Measurements from ENCODE around the gene FHOD3.
A peak's percentile ranks its signal among the peaks of the same experiment; 100 is the strongest.

Gene FHOD3

GRCh38 chr18:36818652-36819051, 521.1 kb downstream of the FHOD3 start:
- no peak for DNase-seq

DNA sequence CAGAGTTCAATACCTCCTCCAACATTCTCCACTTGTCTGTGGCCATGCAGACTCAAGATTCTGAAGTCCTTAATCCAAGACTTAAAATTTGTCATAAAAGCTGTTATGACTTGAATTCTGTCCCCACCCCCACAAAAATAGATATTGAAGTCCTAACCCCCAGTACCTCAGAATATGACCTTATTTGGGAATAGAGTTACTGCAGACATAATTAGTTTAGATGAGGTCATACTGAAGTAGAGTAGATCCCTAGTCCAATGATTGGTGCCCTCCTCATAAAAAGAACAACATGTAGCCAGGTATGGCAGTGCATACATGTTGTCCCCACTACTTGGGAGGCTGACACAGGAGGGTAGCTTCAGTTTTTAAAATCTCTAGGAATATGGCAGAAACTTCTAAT, 522.1 kb downstream of the FHOD3 start:
- no peak for DNase-seq

DNA sequence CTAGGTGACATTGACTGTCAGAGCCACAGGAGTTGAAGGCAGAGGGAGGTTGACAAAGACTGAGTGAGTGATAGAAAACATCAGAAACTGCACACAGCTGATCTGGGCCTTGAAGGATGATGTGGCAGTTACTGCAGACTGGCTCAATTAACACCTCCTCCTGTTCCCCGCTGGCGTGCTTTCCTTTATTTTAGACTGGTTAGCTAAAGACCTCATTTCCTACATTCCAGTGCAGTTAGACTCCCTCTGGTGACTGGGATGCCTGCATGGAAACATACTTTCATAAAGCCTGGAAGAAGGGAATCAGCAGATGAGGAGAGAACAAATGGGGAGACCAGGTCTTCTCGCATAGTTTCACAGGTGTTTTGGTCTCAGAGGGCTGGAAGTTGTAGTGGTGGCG, 524.2 kb downstream of the FHOD3 start:
- DNase-seq, result no peak

GRCh38 chr18:36825526-36825925, 528.0 kb downstream of the FHOD3 start:
- no peak for DNase-seq

DNA sequence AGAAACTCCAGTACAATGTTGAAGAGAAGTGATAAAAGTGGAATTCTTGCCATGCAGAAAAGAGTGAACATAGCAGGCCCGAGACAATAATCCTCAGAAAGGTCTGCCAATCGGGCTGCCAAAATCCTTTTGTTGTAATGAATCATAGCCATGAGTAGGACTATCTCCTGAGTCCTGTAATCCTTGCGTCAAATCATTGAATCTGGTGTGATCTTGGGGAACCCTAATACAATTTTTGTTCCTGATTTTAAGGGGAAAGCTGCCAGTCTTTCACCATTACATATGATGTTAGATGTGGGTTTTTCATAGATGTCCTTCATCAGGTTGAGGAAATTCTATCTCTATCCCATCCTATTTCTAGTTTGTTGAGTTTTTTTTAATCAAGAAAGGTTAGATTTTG, 529.0 kb downstream of the FHOD3 start:
- no peak for DNase-seq

GRCh38 chr18:36828157-36828629, 530.7 kb downstream of the FHOD3 start:
- no peak for DNase-seq

- peak; percentile 91 for DNase-seq
These were observed 531.3 kb downstream of the FHOD3 start, which contains the start of the genes KIAA1328 and TPGS2 for GRCh38 chr18:36828630-36829361. Gene KIAA1328, plus strand, starts transcription at chr18:36829127. Its CDS starts 12 bp downstream, at chr18:36829139. Gene TPGS2, minus strand, starts transcription at chr18:36829002. Its CDS starts 235 bp downstream, at chr18:36828767.
